ENCODE measurements around the gene INO80D.
"Not testable (repeated sequence)": the region's sequence is repeated elsewhere in the genome, so short reads cannot be mapped to it uniquely, and the experiment has no call there.

INO80D gene

DNA sequence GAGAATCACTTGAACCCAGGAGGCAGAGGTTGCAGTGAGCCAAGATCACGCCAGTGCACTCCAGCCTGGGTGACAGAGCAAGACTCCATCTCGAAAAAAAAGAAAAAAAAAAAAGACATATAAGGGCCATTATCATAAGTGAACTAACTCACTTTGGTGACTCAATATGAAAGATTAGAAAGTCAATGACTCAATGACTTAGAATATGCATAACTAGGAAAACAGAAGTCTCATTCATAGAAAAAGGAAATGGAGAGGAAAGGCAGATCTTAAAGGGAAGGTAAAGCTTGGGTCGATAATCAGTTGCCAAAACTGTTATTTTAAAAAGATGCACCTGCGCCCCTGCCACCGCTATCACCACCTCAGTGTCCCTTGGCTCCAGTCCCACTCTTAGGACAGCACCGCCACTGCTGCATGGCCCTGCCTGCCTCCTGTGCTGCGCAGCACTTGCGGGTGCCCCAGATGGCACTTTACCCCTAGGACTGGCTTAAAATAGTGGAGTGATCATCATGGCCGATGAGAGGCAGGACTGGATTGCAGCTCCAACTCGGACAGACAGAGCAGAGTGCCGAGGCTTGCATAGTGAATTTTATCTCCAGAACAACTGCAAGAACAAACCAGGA is 54.7 kb downstream of the INO80D start:
- TF ChIP-seq, protein P1, sequence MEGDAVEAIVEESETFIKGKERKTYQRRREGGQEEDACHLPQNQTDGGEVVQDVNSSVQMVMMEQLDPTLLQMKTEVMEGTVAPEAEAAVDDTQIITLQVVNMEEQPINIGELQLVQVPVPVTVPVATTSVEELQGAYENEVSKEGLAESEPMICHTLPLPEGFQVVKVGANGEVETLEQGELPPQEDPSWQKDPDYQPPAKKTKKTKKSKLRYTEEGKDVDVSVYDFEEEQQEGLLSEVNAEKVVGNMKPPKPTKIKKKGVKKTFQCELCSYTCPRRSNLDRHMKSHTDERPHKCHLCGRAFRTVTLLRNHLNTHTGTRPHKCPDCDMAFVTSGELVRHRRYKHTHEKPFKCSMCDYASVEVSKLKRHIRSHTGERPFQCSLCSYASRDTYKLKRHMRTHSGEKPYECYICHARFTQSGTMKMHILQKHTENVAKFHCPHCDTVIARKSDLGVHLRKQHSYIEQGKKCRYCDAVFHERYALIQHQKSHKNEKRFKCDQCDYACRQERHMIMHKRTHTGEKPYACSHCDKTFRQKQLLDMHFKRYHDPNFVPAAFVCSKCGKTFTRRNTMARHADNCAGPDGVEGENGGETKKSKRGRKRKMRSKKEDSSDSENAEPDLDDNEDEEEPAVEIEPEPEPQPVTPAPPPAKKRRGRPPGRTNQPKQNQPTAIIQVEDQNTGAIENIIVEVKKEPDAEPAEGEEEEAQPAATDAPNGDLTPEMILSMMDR (IDR thresholded peaks at IDR 0.05; ENCODE audit: low read depth, low read length): no peak
- H3K4me3 ChIP-seq (replicated peaks in 1 of 2; ENCODE audit: low read depth in 2 of 2, low read length in 2 of 2): no peak overlapping the region
- DNase-seq (ENCODE audit: low read depth in 2 of 2): peak; percentile 7 to 61

DNA sequence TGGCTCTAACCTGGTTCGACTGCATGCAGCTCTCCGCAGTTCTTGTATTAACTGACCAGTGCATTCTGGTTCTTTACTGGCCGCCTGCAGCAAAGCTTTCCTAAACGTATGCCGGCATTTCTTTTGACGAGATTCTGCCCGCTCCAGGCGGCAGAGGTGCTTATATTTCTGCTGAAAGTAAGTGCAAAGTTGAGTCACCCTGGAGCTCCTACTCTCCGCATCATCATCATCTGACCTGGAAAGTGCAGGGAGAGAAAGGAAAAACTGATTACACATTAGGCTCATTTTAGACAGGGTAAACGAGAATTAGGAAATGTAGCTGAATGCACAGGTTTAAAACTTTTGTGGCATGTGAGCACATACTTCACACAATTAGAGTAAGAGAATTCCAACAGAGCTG is 57.9 kb downstream of the INO80D start:
- no peak for DNase-seq (ENCODE audit: low read depth in 2 of 2)
- TF ChIP-seq, protein P1 (IDR thresholded peaks at IDR 0.05; ENCODE audit: low read depth, low read length): no peak
- H3K4me3 ChIP-seq (replicated peaks in 1 of 2; ENCODE audit: low read depth in 2 of 2, low read length in 2 of 2): no peak overlapping the region

DNA sequence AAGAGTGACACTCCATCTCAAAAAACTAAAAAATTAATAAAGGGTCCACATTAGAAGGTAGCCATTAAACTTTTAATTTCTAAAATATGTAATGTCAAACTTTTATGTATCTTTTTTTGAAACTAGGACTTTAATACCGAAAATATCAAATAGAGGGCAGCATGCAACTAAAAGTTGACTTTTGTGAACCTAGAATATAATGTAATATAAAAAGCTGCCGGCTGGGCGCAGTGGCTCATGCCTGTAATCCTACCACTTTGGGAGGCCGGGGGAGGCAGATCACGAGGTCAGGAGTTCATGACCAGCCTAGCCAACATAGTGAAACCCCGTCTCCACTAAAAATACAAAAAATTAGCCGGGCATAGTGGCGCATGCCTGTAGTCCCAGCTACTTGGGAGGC is 62.8 kb downstream of the INO80D start:
- peak; percentile 6 to 17 for DNase-seq (ENCODE audit: low read depth in 2 of 2)
- TF ChIP-seq, protein P1 (IDR thresholded peaks at IDR 0.05; ENCODE audit: low read depth, low read length): no peak
- H3K4me3 ChIP-seq (replicated peaks in 1 of 2; ENCODE audit: low read depth in 2 of 2, low read length in 2 of 2): no peak overlapping the region

DNA sequence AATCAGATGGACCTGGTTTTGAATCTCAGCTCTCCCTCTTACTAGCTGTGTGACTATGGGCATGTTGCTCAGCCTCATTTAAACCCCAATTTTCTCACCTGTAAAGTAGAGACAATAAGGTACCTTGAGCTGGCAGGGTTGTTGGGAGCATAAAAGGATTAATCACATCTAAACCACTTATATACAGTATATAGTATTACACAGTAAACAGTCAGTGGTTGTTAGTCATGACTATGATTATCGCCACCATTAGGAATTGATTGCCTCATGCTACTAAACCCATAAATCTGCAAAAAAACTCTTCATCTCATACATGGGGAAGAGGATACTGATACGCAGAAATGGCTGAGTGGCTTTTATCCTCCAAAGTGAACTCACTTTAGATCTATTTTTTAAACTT is 65.8 kb downstream of the INO80D start:
- TF ChIP-seq, protein P1 (IDR thresholded peaks at IDR 0.05; ENCODE audit: low read depth, low read length): no peak
- H3K4me3 ChIP-seq (replicated peaks in 1 of 2; ENCODE audit: low read depth in 2 of 2, low read length in 2 of 2): no peak overlapping the region
- DNase-seq (ENCODE audit: low read depth in 2 of 2): no peak

DNA sequence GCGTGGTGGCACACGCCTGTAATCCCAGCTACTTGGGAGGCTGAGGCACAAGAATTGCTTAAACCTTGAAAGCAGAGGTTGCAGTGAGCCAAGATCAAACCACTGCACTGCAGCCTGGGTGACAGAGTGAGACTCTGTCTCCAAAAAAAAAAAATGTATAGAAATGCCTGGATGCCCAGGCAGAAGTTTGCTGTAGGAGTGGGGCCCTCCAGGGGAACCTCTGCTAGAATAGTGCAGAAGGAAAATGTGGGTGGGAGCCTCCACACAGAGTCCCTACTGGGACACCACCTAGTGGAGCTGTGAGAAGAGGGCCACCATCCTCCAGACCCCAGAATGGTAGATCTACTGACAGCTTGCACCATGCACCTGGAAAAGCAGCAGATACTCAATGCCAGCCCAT is 70.2 kb downstream of the INO80D start:
- not testable (repeated sequence) for H3K4me3 ChIP-seq (replicated peaks in 1 of 2; ENCODE audit: low read depth in 2 of 2, low read length in 2 of 2); DNase-seq (ENCODE audit: low read depth in 2 of 2)

DNA sequence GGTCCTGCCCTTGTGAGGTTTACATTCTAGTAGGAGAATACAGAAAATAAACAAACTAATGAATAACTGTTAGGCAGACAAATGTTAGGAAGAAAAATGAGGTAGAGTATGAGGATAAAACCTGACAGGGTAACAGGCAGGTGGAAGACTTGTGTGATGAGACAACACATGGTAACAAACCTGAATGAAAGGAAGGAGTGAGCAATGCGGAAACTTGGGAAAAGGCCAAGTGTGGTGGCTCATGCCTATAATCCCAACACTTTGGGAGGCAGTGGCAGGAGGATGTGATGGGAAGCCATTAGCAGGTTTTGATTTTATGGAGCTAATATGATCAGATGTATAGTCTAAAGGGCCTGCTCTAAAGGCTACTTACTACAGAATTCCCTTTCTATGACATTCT is 74.2 kb downstream of the INO80D start:
- H3K4me3 ChIP-seq (replicated peaks in 1 of 2; ENCODE audit: low read depth in 2 of 2, low read length in 2 of 2): no peak overlapping the region
- TF ChIP-seq, protein P1 (IDR thresholded peaks at IDR 0.05; ENCODE audit: low read depth, low read length): no peak
- DNase-seq (ENCODE audit: low read depth in 2 of 2): peak in 1 of 2 donors; percentile 25

DNA sequence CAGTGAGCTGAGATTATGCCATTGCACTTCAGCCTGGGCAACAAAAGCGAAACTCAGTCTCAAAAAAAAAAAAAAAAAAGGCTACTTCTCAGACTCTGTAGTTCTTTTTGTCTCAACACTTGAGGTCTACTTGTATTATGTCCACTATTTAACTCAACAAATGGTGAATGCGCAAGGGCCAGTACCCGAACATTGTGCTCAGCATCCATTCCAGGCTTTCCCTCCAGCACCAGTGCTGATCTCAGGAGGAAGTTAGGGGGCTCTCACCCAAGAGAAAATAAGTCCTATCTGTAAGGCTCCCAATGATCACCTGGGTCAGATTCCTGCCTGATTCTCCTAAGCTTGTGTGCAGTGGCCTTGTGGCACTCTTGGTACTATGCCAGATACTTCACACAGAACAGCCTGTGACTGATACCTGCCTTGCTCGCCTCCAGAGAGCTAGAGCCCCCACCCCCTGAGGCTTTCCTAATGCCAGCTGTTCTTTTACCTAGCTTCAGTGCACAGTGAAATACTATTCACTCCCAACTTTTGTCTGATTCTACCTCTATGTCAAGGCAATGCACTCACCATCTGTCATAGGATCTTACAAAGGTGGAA is 74.9 kb downstream of the INO80D start:
- DNase-seq (ENCODE audit: low read depth in 2 of 2): no peak
- H3K4me3 ChIP-seq (replicated peaks in 1 of 2; ENCODE audit: low read depth in 2 of 2, low read length in 2 of 2): no peak overlapping the region
- TF ChIP-seq, protein P1 (IDR thresholded peaks at IDR 0.05; ENCODE audit: low read depth, low read length): no peak

All from cardiac fibroblast (primary cell).